ENCODE measurements around the gene VEZT.

- TF ChIP-seq POLR2A (IDR thresholded peaks at IDR 0.05; ENCODE audit: extremely low read depth, insufficient read length) (no peak), CTCF (IDR thresholded peaks at IDR 0.05; ENCODE audit: low read depth, low read length) (no peak), MYC (IDR thresholded peaks at IDR 0.05; ENCODE audit: low read depth, low read length) (no peak), MAX (IDR thresholded peaks at IDR 0.05; ENCODE audit: low read depth, low read length) (no peak)
These were observed 119.5 kb downstream of the VEZT start for GRCh38 chr12:95337146-95337545.

Measured in NB4 (cell line).